IMR-90 (cell line): Measurements from ENCODE around the gene KCNN4. TPM values are rescaled to one million over a fixed set of nuclear protein-coding genes. Genes with fewer than 3 reads are reported as not detected.

Source experiments
- ATAC-seq: fragments of 200-7000 bp; cut with Tn5 transposase; 2 replicates; pipeline ENCODE4 v1.9.1; 2020; ENCODE audit warnings: low read depth, mild to moderate bottlenecking, moderate library complexity
- BruUV-seq: library from RNA; stranded (reverse); fragments of 400-500 nt; replicated peaks from 2 replicates; lab custom pipeline; 2021; lab: Mats Ljungman, UMichigan
- CTCF ChIA-PET: fragments of 300-600 bp; formaldehyde crosslinking; extraction: SDS; loops from one replicate; lab custom pipeline; 2021; ENCODE audit warnings: antibody characterized with exemption; lab: Yijun Ruan, JAX
- POLR2A ChIA-PET: fragments of 300-600 bp; sonication (Branson Sonifier 250); formaldehyde crosslinking; loops from one replicate; lab custom pipeline; 2022; ENCODE audit warnings: antibody characterized with exemption; ENCODE audit not compliant: unreplicated experiment; lab: Charles Lee
- DNase-seq: peaks from one replicate; pipeline ENCODE4 v3.0.0; 2013
- H2AFZ ChIP-seq: replicated peaks from 2 replicates; pipeline ENCODE3; 2013; ENCODE audit warnings: low read length, mild to moderate bottlenecking; ENCODE audit not compliant: poor library complexity
- H2AK5ac ChIP-seq: 2 replicates; pipeline ENCODE4 v1.6.1; 2013; ENCODE audit warnings: low read depth, low read length, inconsistent platforms
- H2AK9ac ChIP-seq: replicated peaks from 2 replicates; pipeline ENCODE3; 2013; ENCODE audit warnings: mild to moderate bottlenecking, low read depth, low read length, moderate library complexity; ENCODE audit not compliant: poor library complexity
- H2BK120ac ChIP-seq: 2 replicates; pipeline ENCODE4 v1.6.1; 2013; ENCODE audit warnings: low read depth, low read length, inconsistent platforms
- H2BK15ac ChIP-seq: 3 replicates; pipeline ENCODE4 v1.6.1; 2013; ENCODE audit warnings: low read depth, low read length, inconsistent platforms
- H2BK20ac ChIP-seq: 2 replicates; pipeline ENCODE4 v1.6.1; 2013; ENCODE audit warnings: low read depth, mild to moderate bottlenecking, inconsistent platforms, low read length, moderate library complexity
- H2BK5ac ChIP-seq: 2 replicates; pipeline ENCODE4 v1.6.1; 2013; ENCODE audit warnings: mild to moderate bottlenecking, low read depth, low read length, inconsistent platforms; ENCODE audit not compliant: poor library complexity, severe bottlenecking
- H3K14ac ChIP-seq: replicated peaks from 2 replicates; pipeline ENCODE4 v1.6.1; 2013; ENCODE audit warnings: low read depth, low read length, inconsistent platforms
- H3K18ac ChIP-seq: 2 replicates; pipeline ENCODE4 v1.6.1; 2013; ENCODE audit warnings: low read depth, low read length, control low read depth
- H3K23ac ChIP-seq: 2 replicates; pipeline ENCODE4 v1.6.1; 2013; ENCODE audit warnings: low read depth, low read length, inconsistent platforms
- H3K27ac ChIP-seq: 2 replicates; pipeline ENCODE4 v1.5.1; 2013; ENCODE audit warnings: mild to moderate bottlenecking, control low read depth, low read length; ENCODE audit not compliant: insufficient read depth
- H3K27me3 ChIP-seq: 2 replicates; pipeline ENCODE4 v1.6.1; 2013; ENCODE audit warnings: low read length; ENCODE audit not compliant: control insufficient read depth, insufficient read depth
- H3K36me3 ChIP-seq: 2 replicates; pipeline ENCODE4 v1.6.1; 2013; ENCODE audit warnings: low read length, mixed read lengths; ENCODE audit not compliant: control insufficient read depth, insufficient read depth
- H3K4ac ChIP-seq: 2 replicates; pipeline ENCODE4 v1.6.1; 2013; ENCODE audit warnings: low read depth, low read length, inconsistent platforms
- H3K4me1 ChIP-seq: 2 replicates; pipeline ENCODE4 v1.6.1; 2013; ENCODE audit warnings: low read length, mixed read lengths; ENCODE audit not compliant: control insufficient read depth, insufficient read depth
- H3K4me2 ChIP-seq: 2 replicates; pipeline ENCODE4 v1.6.1; 2013; ENCODE audit warnings: low read depth, mild to moderate bottlenecking, control low read depth, low read length, moderate library complexity
- H3K4me3 ChIP-seq: 2 replicates; pipeline ENCODE4 v1.5.1; 2013; ENCODE audit warnings: low read depth, mild to moderate bottlenecking, control low read depth, low read length, moderate library complexity; ENCODE audit not compliant: insufficient read depth
- H3K56ac ChIP-seq: 2 replicates; pipeline ENCODE4 v1.6.1; 2013; ENCODE audit warnings: low read length, inconsistent platforms; ENCODE audit not compliant: insufficient read depth; ENCODE audit errors: extremely low read depth
- H3K79me1 ChIP-seq, 2 experiments: 2 replicates each; pipeline ENCODE4 v1.6.1; 2013; ENCODE audit warnings: low read length in 2 of 2, inconsistent platforms in 1 of 2, low read depth in 1 of 2
- H3K9ac ChIP-seq: 2 replicates; pipeline ENCODE4 v1.6.1; 2013; ENCODE audit warnings: low read depth, low read length, control low read depth
- H3K9me1 ChIP-seq: 2 replicates; pipeline ENCODE4 v1.6.1; 2013; ENCODE audit warnings: low read length, inconsistent platforms; ENCODE audit not compliant: insufficient read depth
- H3K9me3 ChIP-seq: 2 replicates; pipeline ENCODE4 v1.6.1; 2013; ENCODE audit warnings: low read length; ENCODE audit not compliant: control insufficient read depth, insufficient read depth
- H4K20me1 ChIP-seq: 2 replicates; pipeline ENCODE4 v1.6.1; 2013; ENCODE audit warnings: low read length, inconsistent platforms; ENCODE audit not compliant: insufficient read depth
- H4K5ac ChIP-seq: 2 replicates; pipeline ENCODE4 v1.6.1; 2013; ENCODE audit warnings: mild to moderate bottlenecking, low read depth, low read length, control low read depth
- H4K8ac ChIP-seq, 2 experiments: 2 replicates each; pipeline ENCODE4 v1.6.1; 2013; ENCODE audit warnings: low read depth in 2 of 2, low read length in 2 of 2, control low read depth in 1 of 2, inconsistent platforms in 1 of 2
- H4K91ac ChIP-seq: 2 replicates; pipeline ENCODE4 v1.6.1; 2013; ENCODE audit warnings: low read depth, low read length, inconsistent platforms; ENCODE audit not compliant: insufficient read depth
- BHLHE40 ChIP-seq: fragments of 150-350 bp; IDR thresholded peaks from 2 replicates; pipeline ENCODE4 v1.6.1; 2016; ENCODE audit warnings: mild to moderate bottlenecking, low read depth, low read length
- CHD1 ChIP-seq: IDR thresholded peaks from 2 replicates; pipeline ENCODE4 v1.6.1; 2012; ENCODE audit warnings: low read depth, low read length, improper control_type of control experiment
- FOS ChIP-seq: fragments of 150-350 bp; IDR thresholded peaks from 2 replicates; pipeline ENCODE4 v1.6.1; 2016; ENCODE audit warnings: low read depth, low read length
- MAFK ChIP-seq: IDR thresholded peaks from 2 replicates; pipeline ENCODE4 v1.6.1; 2012; ENCODE audit warnings: low read depth, low read length, improper control_type of control experiment
- MAZ ChIP-seq: IDR thresholded peaks from 2 replicates; pipeline ENCODE4 v1.6.1; 2012; ENCODE audit warnings: low read depth, mild to moderate bottlenecking, low read length, improper control_type of control experiment, moderate library complexity, borderline replicate concordance
- MXI1 ChIP-seq: IDR thresholded peaks from 2 replicates; pipeline ENCODE4 v1.6.1; 2012; ENCODE audit warnings: low read depth, mild to moderate bottlenecking, low read length, moderate library complexity, borderline replicate concordance
- NFE2L2 ChIP-seq: fragments of 150-350 bp; IDR thresholded peaks from 2 replicates; pipeline ENCODE4 v1.6.1; 2016; ENCODE audit warnings: low read depth, mild to moderate bottlenecking, low read length
- POLR2A ChIP-seq: IDR thresholded peaks from 2 replicates; pipeline ENCODE4 v1.6.1; 2012; ENCODE audit warnings: mild to moderate bottlenecking, low read depth, low read length
- RAD21 ChIP-seq: IDR thresholded peaks from 2 replicates; pipeline ENCODE4 v1.6.1; 2012; ENCODE audit warnings: low read length, improper control_type of control experiment
- RCOR1 ChIP-seq: IDR thresholded peaks from 2 replicates; pipeline ENCODE4 v1.6.1; 2012; ENCODE audit warnings: mild to moderate bottlenecking, low read length, improper control_type of control experiment; ENCODE audit not compliant: insufficient replicate concordance
- USF2 ChIP-seq: fragments of 150-350 bp; IDR thresholded peaks from 2 replicates; pipeline ENCODE4 v1.6.1; 2017; ENCODE audit warnings: mild to moderate bottlenecking, antibody characterized with exemption, low read length, low read depth
- WGBS, 2 experiments: methylation state at CpG; one replicate each; pipeline versions ENCODE4 v1.1.5 to v1.1.7; 2013; ENCODE audit warnings: missing lambda C conversion rate in 2 of 2; ENCODE audit not compliant: insufficient read length in 1 of 2; ENCODE audit errors: extremely low coverage in 2 of 2; 5-methylcytosine and 5-hydroxymethylcytosine counted together
- dilution Hi-C: fragments of 300-500 bp; cut with HindIII; formaldehyde crosslinking; loops from one replicate; pipeline ENCODE4 v1.14.3; 2018; ENCODE audit warnings: low sequenced_read_pairs; ENCODE audit not compliant: unreplicated experiment
- in situ Hi-C: fragments of 300-500 bp; cut with MboI; formaldehyde crosslinking; loops from 3 replicates; pipeline ENCODE4 v1.14.3; 2019; ENCODE audit warnings: low sequenced_read_pairs, inconsistent platforms, mixed read lengths
- intact Hi-C: fragments of 100-400 bp; cut with micrococcal nuclease; formaldehyde crosslinking; loops from 2 replicates; pipeline ENCODE4 v1.10.0; 2022
- polyA plus RNA-seq, 3 experiments: library from polyadenylated mRNA; depleted of rRNA; stranded (reverse); fragments of >200 nt; gene quantifications; 2 replicates each; pipeline ENCODE4 v1.2.3, GENCODE V29; 2012; ENCODE audit warnings: low replicate concordance in 1 of 3
- total RNA-seq: library from RNA; depleted of rRNA; stranded (reverse); fragments of >200 nt; gene quantifications from 2 replicates; pipeline ENCODE4 v1.2.3, GENCODE V29; 2012
- TF ChIP-seq, protein P1 (sequence below): conservative IDR thresholded peaks from 2 replicates; pipeline ENCODE4 v1.5.1; 2012; ENCODE audit warnings: mild to moderate bottlenecking, low read depth, low read length, improper control_type of control experiment

KCNN4 gene
- total and polyA plus RNA-seq, 2 of the 4 experiments (the other 2 are of a cell fraction): 0.54 to 0.99 TPM

DNA sequence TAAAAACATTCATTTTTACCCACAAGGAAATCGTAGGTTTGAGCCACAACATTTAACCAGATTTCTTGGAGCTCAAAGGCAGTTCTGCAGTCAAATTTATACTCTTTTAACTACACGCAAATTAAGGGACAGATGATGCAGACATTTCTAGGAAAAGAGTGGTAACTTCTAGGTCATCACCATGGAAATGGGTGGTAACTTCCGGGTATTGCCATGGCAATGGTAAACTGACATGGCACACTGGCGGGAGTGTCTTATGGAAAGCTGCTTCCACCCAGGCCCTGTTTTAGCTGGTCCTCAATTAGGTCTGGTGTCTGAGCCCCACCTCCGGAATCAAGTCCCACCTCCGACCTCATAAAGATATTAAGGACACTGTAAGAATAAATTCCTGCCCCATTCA, 31.9 kb upstream of the KCNN4 start:
- Histone ChIP-seq H4K91ac (no peak overlapping the region), H3K27ac (no peak overlapping the region), H3K4me1 (no peaks in the 10 kb centered on the region), H3K9me3 (no peaks in the 10 kb centered on the region), H3K4me3 (no peak overlapping the region), H3K14ac (no peak overlapping the region), H3K18ac (no peak overlapping the region), H4K20me1 (no peaks in the 10 kb centered on the region), H3K36me3 (no peaks in the 10 kb centered on the region), H3K27me3 (peaks cover 8% of the 10 kb centered on the region), H2BK120ac (no peak overlapping the region), H2BK20ac (no peak overlapping the region), H2AK5ac (no peak overlapping the region), H2BK15ac (no peak overlapping the region), H3K56ac (no peak overlapping the region), H3K4me2 (no peak overlapping the region), H3K9ac (no peak overlapping the region), H4K5ac (no peak overlapping the region), H2AK9ac (no peak overlapping the region), H4K8ac (no peak overlapping the region), H2AFZ (no peak overlapping the region), H3K23ac (no peak overlapping the region), H3K4ac (no peak overlapping the region), H3K9me1 (no peaks in the 10 kb centered on the region), H3K79me1 (no peaks in the 10 kb centered on the region), H2BK5ac (no peak overlapping the region)
- dilution Hi-C loops: no loop called here
- ATAC-seq (no peak), DNase-seq (no peak)
- TF ChIP-seq RAD21: no peak
- no peak for TF ChIP-seq USF2
- no peak for TF ChIP-seq MAFK
- TF ChIP-seq CHD1: no peak
- TF ChIP-seq MAZ: no peak
- no peak for TF ChIP-seq FOS
- no peak for TF ChIP-seq BHLHE40
- no peak for TF ChIP-seq NFE2L2
- no peak for TF ChIP-seq MXI1
- TF ChIP-seq RCOR1: no peak
- TF ChIP-seq POLR2A: no peak
- TF ChIP-seq, protein P1, sequence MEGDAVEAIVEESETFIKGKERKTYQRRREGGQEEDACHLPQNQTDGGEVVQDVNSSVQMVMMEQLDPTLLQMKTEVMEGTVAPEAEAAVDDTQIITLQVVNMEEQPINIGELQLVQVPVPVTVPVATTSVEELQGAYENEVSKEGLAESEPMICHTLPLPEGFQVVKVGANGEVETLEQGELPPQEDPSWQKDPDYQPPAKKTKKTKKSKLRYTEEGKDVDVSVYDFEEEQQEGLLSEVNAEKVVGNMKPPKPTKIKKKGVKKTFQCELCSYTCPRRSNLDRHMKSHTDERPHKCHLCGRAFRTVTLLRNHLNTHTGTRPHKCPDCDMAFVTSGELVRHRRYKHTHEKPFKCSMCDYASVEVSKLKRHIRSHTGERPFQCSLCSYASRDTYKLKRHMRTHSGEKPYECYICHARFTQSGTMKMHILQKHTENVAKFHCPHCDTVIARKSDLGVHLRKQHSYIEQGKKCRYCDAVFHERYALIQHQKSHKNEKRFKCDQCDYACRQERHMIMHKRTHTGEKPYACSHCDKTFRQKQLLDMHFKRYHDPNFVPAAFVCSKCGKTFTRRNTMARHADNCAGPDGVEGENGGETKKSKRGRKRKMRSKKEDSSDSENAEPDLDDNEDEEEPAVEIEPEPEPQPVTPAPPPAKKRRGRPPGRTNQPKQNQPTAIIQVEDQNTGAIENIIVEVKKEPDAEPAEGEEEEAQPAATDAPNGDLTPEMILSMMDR: no peak
- in situ Hi-C loops: no loop called here
- ChIA-PET CTCF (no interaction called here), POLR2A (no interaction called here)
- no CpG with 5 or more reads among the region's 6 CpGs for WGBS, 2 experiments
- no TSS peak for BruUV-seq
- intact Hi-C loops: no loop called here
